Activated CD4-positive, alpha-beta memory T cell treated with anti-CD3 and anti-CD28 coated beads for 36 hours (primary cell): ENCODE data around the gene SPNS2. TPM values are rescaled to one million over a fixed set of nuclear protein-coding genes. Genes with fewer than 3 reads are reported as not detected.

Experiments
- CTCF ChIA-PET: fragments of 350-600 bp; sonication (Branson Sonifier 250); formaldehyde crosslinking; loops from one replicate; lab custom pipeline; 2021; ENCODE audit warnings: antibody characterized with exemption, inconsistent platforms; lab: Charles Lee
- POLR2A ChIA-PET: fragments of 350-600 bp; sonication (Branson Sonifier 250); formaldehyde crosslinking; loops from one replicate; lab custom pipeline; 2021; ENCODE audit warnings: antibody characterized with exemption; lab: Charles Lee
- DNase-seq: peaks from one replicate; pipeline ENCODE4 v3.0.0-alpha.2; 2020
- H3K27ac Mint-ChIP-seq: one replicate; pipeline ENCODE4 v1.8.0; 2021; ENCODE audit warnings: mixed read lengths
- H3K27me3 Mint-ChIP-seq: one replicate; pipeline ENCODE4 v1.8.0; 2021; ENCODE audit warnings: mixed read lengths
- H3K36me3 Mint-ChIP-seq: one replicate; pipeline ENCODE4 v1.8.0; 2021; ENCODE audit warnings: mixed read lengths
- H3K4me1 Mint-ChIP-seq: one replicate; pipeline ENCODE4 v1.8.0; 2021; ENCODE audit warnings: low read depth, mixed read lengths
- H3K4me3 Mint-ChIP-seq: one replicate; pipeline ENCODE4 v1.8.0; 2021; ENCODE audit warnings: mild to moderate bottlenecking, mixed read lengths
- H3K9me3 Mint-ChIP-seq: one replicate; pipeline ENCODE4 v1.8.0; 2021; ENCODE audit warnings: mixed read lengths
- intact Hi-C: fragments of 100-400 bp; cut with micrococcal nuclease; formaldehyde crosslinking; loops from one replicate; pipeline ENCODE4 v1.15.1; 2023
- total RNA-seq, 2 experiments: library from RNA; stranded (reverse); gene quantifications; one replicate each; pipeline ENCODE4 v1.2.3, GENCODE V29; 2021

SPNS2 gene
- total RNA-seq, 2 experiments from 2014 or later: 0.15 to 0.24 TPM

DNA sequence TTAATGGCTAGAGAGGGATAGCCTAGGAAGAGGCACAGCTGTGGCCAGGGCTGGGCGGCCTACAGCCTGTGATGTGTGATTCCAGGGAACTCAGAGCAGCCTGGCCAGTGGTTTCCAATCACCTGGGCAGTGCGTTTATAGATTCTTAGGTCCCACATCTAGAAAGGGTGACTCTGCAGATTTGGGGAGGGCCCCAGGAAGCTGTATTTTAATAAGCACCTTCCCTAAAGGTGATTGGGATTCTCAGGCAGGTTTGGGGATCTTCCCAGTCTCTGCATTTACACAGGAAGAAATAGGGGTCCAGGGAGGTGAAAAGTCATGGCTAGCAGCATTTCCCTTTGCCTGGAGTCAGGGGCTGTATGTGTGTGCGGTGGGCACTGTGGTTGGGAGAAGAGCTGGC is 9.5 kb downstream of the SPNS2 start:
- Mint-ChIP-seq H3K4me1 (peaks cover 22% of the 10 kb centered on the region), H3K4me3 (no peak overlapping the region), H3K27ac (no peak overlapping the region), H3K36me3 (no peaks in the 10 kb centered on the region), H3K9me3 (no peaks in the 10 kb centered on the region), H3K27me3 (peaks cover 12% of the 10 kb centered on the region)
- ChIA-PET CTCF (interaction anchor here (0.6 kb wide), 1 partner anchor 409 kb away, joined by 3 read pairs; no protein-coding TSS in a partner anchor), POLR2A (no interaction called here)
- DNase-seq: no peak
- intact Hi-C loops: loop anchor here (10.0 kb wide), 1 partner anchor 73 kb away; the partner anchor contains the start of gene SPNS3

DNA sequence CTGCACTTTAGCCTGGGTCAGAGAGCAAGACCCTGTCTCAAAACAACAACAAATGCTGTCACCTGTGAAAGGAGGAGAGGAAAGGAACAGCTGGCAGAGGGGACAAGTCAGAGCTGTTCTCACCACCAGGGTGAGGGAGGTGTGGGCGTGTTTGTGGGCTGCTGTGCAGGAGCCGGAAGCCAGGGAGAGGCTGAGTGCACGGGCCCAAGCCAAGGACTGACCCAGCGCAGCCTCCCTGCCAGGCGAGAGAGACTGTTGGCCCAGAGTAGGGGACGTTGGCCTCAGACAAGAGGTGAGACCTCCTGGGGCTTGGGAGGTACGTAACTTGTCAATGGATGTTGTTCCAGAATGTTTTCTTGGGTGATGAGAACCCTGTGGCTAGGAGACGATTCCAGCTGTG is 10.7 kb downstream of the SPNS2 start:
- CTCF ChIA-PET: no interaction called here
- no peak overlapping the region for H3K4me3 Mint-ChIP-seq
- intact Hi-C loops: loop anchor here (10.0 kb wide), 1 partner anchor 75 kb away; the partner anchor contains the start of gene SPNS3
- no peak overlapping the region for H3K27ac Mint-ChIP-seq
- POLR2A ChIA-PET: no interaction called here
- no peaks in the 10 kb centered on the region for H3K36me3 Mint-ChIP-seq
- no peaks in the 10 kb centered on the region for H3K9me3 Mint-ChIP-seq
- peak; percentile 54 for DNase-seq
- peaks cover 5% of the 10 kb centered on the region for H3K27me3 Mint-ChIP-seq
- peaks cover 18% of the 10 kb centered on the region for H3K4me1 Mint-ChIP-seq

DNA sequence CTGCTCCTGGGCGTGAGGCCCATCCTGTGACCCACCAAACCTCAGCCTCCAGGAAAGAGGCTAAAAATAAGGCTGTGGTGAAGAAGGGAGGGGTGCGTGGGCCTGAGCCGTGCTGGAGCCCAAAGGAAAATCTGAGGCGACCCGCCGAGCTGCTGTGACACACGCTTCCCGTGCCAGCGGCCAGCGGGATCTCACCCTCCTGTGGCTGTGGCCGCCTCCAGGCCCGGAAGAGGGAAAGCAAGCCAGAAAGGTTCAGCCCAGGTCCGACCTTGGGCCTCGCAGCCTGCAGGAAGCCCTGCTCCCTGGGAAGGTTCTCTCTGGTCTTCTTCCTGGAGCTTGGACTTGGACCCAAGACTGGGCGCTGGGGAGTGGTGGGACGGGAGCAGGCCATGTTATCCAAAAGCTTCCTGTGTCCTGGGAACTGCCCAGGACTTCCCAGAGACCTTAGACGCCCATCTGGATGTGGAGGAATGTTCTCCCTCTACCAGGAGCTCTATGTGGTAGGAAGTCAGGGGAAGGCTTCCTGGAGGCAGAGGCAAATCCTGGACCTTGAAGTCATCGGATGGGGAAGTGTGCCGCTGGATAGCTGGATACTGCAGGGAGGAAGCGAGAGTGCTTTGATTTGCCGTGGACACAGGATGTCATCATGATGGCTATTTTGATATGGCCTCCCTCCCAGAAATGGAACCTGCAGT is 11.4 kb downstream of the SPNS2 start:
- POLR2A ChIA-PET: no interaction called here

DNA sequence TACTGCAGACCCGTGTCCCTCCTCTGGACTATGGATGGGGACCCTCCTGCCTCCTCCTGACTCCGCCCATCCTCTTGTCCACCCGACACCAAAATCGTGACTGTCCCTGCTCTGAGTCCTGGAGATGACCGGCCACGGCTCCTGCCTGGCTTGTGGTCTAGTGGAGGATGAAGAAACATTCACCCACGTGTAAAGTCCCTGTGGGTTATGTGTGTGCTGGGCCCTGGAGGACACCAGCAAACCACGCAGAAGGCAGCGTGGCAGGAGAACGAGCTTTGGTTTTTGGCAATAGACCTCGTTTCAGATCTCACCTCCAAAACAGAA is 11.9 kb downstream of the SPNS2 start:
- Mint-ChIP-seq H3K4me3 (no peak overlapping the region), H3K36me3 (no peaks in the 10 kb centered on the region), H3K4me1 (peaks cover 12% of the 10 kb centered on the region), H3K27ac (no peak overlapping the region), H3K27me3 (peaks cover 2% of the 10 kb centered on the region), H3K9me3 (no peaks in the 10 kb centered on the region)
- CTCF ChIA-PET: no interaction called here
- no peak for DNase-seq
- intact Hi-C loops: no loop called here
- POLR2A ChIA-PET: no interaction called here

More for the DNA sequence above, 11.4 kb downstream of the SPNS2 start:
- H3K27ac Mint-ChIP-seq: no peak overlapping the region
- no peaks in the 10 kb centered on the region for H3K9me3 Mint-ChIP-seq
- peak; percentile 22 for DNase-seq
- H3K27me3 Mint-ChIP-seq: peaks cover 2% of the 10 kb centered on the region
- H3K4me3 Mint-ChIP-seq: no peak overlapping the region
- CTCF ChIA-PET: no interaction called here
- H3K4me1 Mint-ChIP-seq: peaks cover 12% of the 10 kb centered on the region
- intact Hi-C loops: loop anchor here (10.0 kb wide), 1 partner anchor 75 kb away; the partner anchor contains the start of gene SPNS3
- no peaks in the 10 kb centered on the region for H3K36me3 Mint-ChIP-seq

DNA sequence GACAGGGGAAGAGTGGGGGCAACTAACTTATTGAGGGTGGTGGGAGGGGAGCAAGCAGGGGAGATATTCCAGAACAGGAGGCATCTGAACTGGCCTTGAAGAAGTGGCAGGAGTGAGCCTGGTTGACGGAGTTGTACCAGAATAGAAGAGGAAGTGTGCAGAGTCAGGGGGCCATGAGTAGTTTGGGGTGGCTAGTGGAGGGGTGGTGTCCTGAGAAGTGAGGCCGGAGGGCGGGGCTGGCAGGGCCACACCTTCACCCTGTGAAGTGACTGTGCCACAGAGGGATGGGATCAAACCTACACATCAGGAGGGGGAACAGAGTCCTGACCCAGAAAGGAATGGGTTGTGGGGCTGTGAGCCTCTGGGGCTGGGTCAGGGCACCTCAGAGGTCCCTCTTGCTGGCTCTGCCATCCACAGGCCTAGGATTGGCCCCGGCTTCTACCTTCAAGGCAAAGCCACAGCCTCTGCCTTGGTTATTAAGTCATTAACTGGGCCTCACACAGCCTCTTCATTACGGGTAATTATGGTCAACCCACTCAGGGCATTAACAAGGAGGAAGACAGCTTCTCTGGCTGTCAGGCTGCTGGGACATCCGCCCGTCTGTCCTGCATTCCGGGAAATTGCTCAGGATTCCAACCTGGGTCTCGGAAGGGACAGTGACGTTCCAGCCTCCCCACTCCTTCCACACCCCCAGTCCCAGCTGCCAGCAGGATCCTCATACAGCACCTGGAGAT is 12.7 kb downstream of the SPNS2 start:
- Mint-ChIP-seq H3K4me1 (peaks cover 12% of the 10 kb centered on the region), H3K9me3 (no peaks in the 10 kb centered on the region), H3K27ac (peak overlapping the region; percentile 23), H3K36me3 (no peaks in the 10 kb centered on the region), H3K4me3 (no peak overlapping the region), H3K27me3 (peaks cover 2% of the 10 kb centered on the region)
- intact Hi-C loops: no loop called here
- DNase-seq: no peak
- CTCF ChIA-PET: no interaction called here
- POLR2A ChIA-PET: no interaction called here

DNA sequence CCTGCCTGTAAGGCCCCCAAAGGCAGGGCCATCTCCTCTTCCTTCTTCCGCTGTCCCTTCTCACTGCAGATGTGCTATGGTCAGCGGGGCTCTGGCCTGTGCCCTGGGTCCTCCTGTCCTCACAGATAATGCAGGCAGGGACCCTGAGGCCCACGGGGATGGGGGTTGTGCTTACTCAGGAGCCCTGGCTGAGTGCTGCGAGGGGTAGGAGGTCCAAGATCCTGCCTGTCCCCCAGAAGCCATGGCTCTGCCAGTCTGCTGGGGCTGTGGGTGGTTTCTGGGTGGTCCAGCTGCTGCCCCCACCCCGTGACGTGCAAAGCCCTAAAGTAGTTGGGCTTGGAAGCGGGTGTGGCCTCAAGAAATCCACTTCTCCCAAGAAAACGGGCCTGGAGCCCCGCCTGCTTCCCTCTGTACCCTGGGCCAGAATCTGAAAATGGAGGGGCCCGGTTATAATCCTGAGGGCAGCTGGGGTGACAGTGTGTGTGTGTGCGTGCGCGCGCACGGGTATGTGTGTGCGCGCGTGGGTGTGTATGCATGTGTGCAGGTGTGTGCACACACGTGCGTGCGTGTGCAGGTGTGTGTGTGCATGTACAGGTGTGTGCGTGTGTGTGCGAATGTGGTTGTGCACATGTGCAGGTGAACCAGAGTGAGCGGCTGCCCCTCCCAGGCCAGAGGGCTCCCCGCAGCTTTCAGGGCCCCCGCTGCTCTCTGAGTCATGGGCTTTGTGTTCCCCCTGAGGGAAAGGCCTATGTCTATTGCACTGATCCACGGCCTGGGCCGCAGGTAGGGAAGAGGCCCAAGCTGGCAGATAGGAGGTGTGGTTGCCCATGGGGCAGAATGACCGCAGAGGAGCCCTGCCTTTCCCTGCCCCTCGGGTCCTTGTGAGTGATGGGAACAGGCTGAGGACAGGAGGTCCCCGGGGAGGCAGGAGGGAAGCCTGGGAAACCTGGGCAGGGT is 13.8 kb downstream of the SPNS2 start:
- H3K27ac Mint-ChIP-seq: no peak overlapping the region
- intact Hi-C loops: no loop called here
- no peaks in the 10 kb centered on the region for H3K36me3 Mint-ChIP-seq
- H3K4me1 Mint-ChIP-seq: peaks cover 12% of the 10 kb centered on the region
- H3K27me3 Mint-ChIP-seq: peaks cover 1% of the 10 kb centered on the region
- CTCF ChIA-PET: no interaction called here
- POLR2A ChIA-PET: no interaction called here
- no peak overlapping the region for H3K4me3 Mint-ChIP-seq
- H3K9me3 Mint-ChIP-seq: no peaks in the 10 kb centered on the region
- no peak for DNase-seq

DNA sequence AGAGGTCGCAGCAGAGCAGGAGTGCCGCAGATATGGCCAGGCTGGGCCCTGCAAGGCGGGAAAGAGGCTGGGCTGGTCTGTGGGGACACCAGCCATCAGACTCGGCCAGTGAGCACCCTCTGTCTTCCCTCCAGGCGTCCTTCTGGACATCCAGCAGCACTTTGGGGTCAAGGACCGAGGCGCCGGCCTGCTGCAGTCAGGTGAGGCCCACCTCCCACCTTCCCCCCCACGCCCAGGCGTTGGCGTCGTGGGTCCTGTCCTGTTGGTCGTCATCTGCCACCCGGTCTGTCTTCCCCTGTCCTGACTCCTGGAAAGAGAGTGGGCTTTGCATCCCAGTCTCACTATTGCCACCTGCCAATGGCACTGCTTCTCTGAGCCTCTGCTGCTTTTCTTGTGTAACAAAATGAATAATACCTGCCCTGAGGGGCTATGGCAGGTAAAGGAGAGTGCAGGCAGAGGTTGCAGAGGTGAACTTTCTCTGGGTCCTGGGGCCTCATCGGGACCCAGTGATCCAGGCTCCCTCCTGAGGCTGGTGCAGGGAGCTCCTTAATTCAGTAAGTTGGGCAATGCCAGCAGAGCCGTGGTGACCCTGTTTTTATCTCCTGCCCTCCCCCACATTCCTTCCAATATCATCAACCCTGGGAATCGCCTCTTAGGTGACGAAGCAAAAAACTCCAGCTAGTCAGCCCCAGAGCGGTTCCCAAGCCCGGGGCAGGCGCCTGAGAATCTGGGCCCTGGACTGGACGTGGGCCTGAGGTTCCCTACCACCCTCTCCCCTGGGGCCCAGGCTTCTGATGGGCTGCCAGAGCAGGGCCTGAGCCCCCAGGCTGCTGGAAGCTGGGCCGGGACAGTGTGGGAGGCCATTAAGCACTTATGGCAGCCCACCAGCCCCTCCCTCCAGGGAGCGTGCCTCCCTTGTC is 14.7 kb downstream of the SPNS2 start:
- intact Hi-C loops: no loop called here
- Mint-ChIP-seq H3K4me1 (peaks cover 12% of the 10 kb centered on the region), H3K4me3 (no peak overlapping the region), H3K27ac (no peak overlapping the region), H3K9me3 (no peaks in the 10 kb centered on the region), H3K36me3 (no peaks in the 10 kb centered on the region), H3K27me3 (no peaks in the 10 kb centered on the region)
- CTCF ChIA-PET: no interaction called here
- no peak for DNase-seq
- POLR2A ChIA-PET: no interaction called here

DNA sequence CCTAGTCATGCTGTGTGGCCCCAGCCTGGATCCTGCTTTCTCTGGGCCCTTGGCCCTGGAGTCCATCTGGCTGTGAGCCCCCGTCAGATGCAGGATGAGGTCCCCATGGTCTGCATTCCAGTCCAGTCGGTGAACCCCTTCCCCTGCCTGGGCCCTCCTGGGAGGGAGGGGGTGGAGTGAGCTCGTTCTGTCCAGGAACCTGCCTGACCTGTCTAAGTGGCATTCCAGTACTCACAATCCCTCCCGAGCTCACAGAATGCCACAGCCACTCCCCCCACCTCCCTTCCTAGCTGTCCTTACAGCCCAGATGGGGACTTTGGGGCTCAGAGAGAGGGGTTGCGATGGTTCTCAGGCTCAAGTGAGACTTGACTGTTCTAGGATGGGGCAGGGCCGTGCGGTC is 15.5 kb downstream of the SPNS2 start:
- POLR2A ChIA-PET: no interaction called here
- peaks cover 6% of the 10 kb centered on the region for H3K4me1 Mint-ChIP-seq
- intact Hi-C loops: no loop called here
- H3K27ac Mint-ChIP-seq: no peak overlapping the region
- CTCF ChIA-PET: no interaction called here
- H3K27me3 Mint-ChIP-seq: no peaks in the 10 kb centered on the region
- DNase-seq: no peak
- H3K4me3 Mint-ChIP-seq: no peak overlapping the region
- H3K36me3 Mint-ChIP-seq: no peaks in the 10 kb centered on the region
- no peaks in the 10 kb centered on the region for H3K9me3 Mint-ChIP-seq

DNA sequence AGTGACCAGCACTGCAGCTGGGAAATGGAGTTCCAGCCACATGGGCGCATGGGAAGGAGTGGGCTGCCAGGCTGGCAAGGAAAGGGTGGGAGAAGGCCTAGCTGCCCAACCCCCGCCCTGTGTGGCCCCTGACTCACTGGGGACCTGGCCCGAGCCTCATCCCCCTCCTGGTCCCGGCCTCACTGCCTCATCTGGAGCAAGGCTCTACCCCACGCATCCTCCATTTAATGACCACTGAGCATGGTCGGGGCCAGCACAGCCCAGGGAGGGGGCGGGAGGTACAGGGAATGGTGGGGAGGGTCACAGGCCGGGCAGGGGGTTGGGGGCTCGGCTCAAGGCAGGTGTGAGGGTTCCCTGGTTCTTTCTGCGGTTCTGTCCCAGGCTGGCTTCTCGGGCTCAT is 16.1 kb downstream of the SPNS2 start:
- DNase-seq: no peak
- ChIA-PET CTCF (no interaction called here), POLR2A (no interaction called here)
- Mint-ChIP-seq H3K9me3 (no peaks in the 10 kb centered on the region), H3K27ac (no peak overlapping the region), H3K36me3 (no peaks in the 10 kb centered on the region), H3K27me3 (no peaks in the 10 kb centered on the region), H3K4me3 (no peak overlapping the region), H3K4me1 (peaks cover under 1% of the 10 kb centered on the region)
- intact Hi-C loops: no loop called here

DNA sequence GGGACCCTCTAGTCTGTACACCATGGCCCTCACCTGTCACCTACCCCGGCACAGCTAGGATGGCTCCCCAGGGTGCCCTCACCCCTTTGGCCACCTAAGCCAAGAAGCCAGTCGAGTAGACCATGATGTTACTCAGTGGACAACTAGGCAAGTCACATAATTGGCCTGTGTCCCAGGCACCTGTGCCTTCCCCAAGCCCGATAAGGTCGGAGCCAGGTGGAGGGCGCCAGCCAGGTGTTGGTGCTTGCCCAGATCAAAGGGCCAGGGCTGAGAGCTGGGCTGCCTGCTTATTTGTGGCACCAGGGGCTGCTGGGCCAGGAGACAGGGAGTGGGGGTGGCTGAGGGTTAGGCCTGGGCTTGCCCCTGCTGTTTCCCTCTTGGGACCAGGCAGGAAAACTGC is 16.8 kb downstream of the SPNS2 start:
- CTCF ChIA-PET: no interaction called here
- no peaks in the 10 kb centered on the region for H3K27me3 Mint-ChIP-seq
- intact Hi-C loops: no loop called here
- no peaks in the 10 kb centered on the region for H3K9me3 Mint-ChIP-seq
- H3K27ac Mint-ChIP-seq: no peak overlapping the region
- no peaks in the 10 kb centered on the region for H3K36me3 Mint-ChIP-seq
- no peak for DNase-seq
- no peak overlapping the region for H3K4me3 Mint-ChIP-seq
- POLR2A ChIA-PET: interaction anchor here (0.6 kb wide), 1 partner anchor 107 kb away, joined by 3 read pairs; no protein-coding TSS in a partner anchor
- H3K4me1 Mint-ChIP-seq: no peaks in the 10 kb centered on the region

DNA sequence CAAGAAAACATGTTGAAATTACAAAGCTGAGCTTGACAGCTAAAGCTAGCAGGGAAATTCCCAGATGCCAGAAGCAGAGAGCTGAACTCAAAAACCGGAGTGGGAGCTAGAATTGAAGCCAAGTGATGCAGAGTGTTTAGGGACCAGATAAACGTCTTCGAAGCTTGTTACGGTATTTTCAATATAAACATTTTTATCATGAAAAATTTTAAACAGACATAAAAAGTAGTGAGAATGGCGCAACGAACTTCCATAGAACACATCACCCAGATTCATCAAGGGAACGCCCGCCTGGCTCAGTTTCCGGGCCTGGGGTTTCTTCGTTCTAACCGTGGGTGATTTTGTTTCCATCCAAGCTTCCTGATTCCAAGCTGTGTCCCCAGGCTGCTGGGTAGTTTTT is 18.1 kb downstream of the SPNS2 start:
- no peaks in the 10 kb centered on the region for H3K4me1 Mint-ChIP-seq
- H3K27me3 Mint-ChIP-seq: no peaks in the 10 kb centered on the region
- ChIA-PET POLR2A (no interaction called here), CTCF (interaction anchor here (0.7 to 1.4 kb wide), 2 partner anchors 104 to 653 kb away, joined by 3 to 5 read pairs; no protein-coding TSS in a partner anchor)
- no peaks in the 10 kb centered on the region for H3K9me3 Mint-ChIP-seq
- H3K4me3 Mint-ChIP-seq: no peak overlapping the region
- DNase-seq: no peak
- no peaks in the 10 kb centered on the region for H3K36me3 Mint-ChIP-seq
- intact Hi-C loops: no loop called here
- no peak overlapping the region for H3K27ac Mint-ChIP-seq
